ENCODE results near the gene MGAT5.

Gene MGAT5

GRCh38 chr2:134232461-134232860, 21.4 kb upstream of the MGAT5 start:
- DNase-seq = no peak

- DNase-seq = no peak
Measured at GRCh38 chr2:134232868-134233727, 20.8 kb upstream of the MGAT5 start.

GRCh38 chr2:134233728-134234136, 20.1 kb upstream of the MGAT5 start:
- no peak for DNase-seq

- no peak for DNase-seq
Measured at GRCh38 chr2:134234535-134234934, 19.3 kb upstream of the MGAT5 start.

GRCh38 chr2:134235510-134236144, 18.2 kb upstream of the MGAT5 start:
- DNase-seq = no peak

- no peak for DNase-seq
Measured at GRCh38 chr2:134238371-134238770, 15.5 kb upstream of the MGAT5 start.

GRCh38 chr2:134240061-134240460, 13.8 kb upstream of the MGAT5 start:
- DNase-seq = no peak

- DNase-seq = no peak
Measured at GRCh38 chr2:134241911-134242310, 12.0 kb upstream of the MGAT5 start.

- no peak for DNase-seq
Measured at GRCh38 chr2:134243244-134243643, 10.6 kb upstream of the MGAT5 start.

- no peak for DNase-seq
Measured at GRCh38 chr2:134244086-134244485, 9.8 kb upstream of the MGAT5 start.

GRCh38 chr2:134244587-134244986, 9.3 kb upstream of the MGAT5 start:
- DNase-seq = no peak

- peak; percentile 72 for DNase-seq
Measured at GRCh38 chr2:134245340-134245984, 8.4 kb upstream of the MGAT5 start.

- DNase-seq = no peak
Measured at GRCh38 chr2:134246154-134246874, 7.6 kb upstream of the MGAT5 start.

- DNase-seq = no peak
Measured at GRCh38 chr2:134247679-134248078, 6.2 kb upstream of the MGAT5 start.

GRCh38 chr2:134248913-134249312, 5.0 kb upstream of the MGAT5 start:
- no peak for DNase-seq

GRCh38 chr2:134249755-134250154, 4.1 kb upstream of the MGAT5 start:
- DNase-seq = no peak

- DNase-seq = no peak
Measured at GRCh38 chr2:134250840-134251461, 2.9 kb upstream of the MGAT5 start.

- DNase-seq = peak; percentile 52
Measured at GRCh38 chr2:134252092-134252750, 1.7 kb upstream of the MGAT5 start.

- DNase-seq = no peak
Measured at GRCh38 chr2:134253117-134253704, 661 bp upstream of the MGAT5 start.

GRCh38 chr2:134254824-134255223, 952 bp downstream of the MGAT5 start:
- DNase-seq = no peak

GRCh38 chr2:134256956-134257355, 3.1 kb downstream of the MGAT5 start:
- DNase-seq = no peak

- DNase-seq = no peak
Measured at GRCh38 chr2:134257509-134257908, 3.6 kb downstream of the MGAT5 start.
